NCI-H1417 (cell line): Measurements from ENCODE around the gene NRG3.
A peak's percentile ranks its signal among the peaks of the same experiment; 100 is the strongest.

Experiments used
- DNase-seq, 3 experiments: peaks; one replicate each; lab custom pipeline; 2025; lab: John Stamatoyannopoulos, UW

NRG3 gene

DNA sequence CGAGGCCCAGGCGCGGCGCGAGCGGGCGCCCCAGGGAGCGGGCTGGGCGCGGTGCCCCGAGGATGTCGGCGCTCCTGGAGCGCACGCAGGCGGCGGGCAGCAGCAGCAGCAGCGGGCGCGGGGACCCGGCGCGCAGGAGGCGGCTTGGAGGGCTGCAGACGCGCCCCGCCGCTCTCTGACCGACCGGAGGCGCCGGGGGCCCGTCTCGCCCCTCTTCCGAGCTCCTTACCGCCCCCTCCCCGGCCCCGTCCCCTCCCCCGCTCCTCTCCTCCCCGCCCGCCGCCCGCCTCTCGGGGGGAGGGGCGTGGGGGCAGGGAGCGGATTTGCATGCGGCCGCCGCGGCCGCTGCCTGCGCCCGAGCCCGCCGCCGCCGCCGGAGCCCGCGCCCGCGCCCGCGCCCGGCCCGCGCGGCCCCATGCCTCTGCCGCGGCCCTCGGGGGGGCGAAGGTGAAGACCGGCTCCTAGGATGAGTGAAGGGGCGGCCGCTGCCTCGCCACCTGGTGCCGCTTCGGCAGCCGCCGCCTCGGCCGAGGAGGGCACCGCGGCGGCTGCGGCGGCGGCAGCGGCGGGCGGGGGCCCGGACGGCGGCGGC, at the start of gene NRG3:
NRG3 (plus strand) TSS at position 320 of the 592 bp plus-strand sequence.
- no peak for DNase-seq

DNA sequence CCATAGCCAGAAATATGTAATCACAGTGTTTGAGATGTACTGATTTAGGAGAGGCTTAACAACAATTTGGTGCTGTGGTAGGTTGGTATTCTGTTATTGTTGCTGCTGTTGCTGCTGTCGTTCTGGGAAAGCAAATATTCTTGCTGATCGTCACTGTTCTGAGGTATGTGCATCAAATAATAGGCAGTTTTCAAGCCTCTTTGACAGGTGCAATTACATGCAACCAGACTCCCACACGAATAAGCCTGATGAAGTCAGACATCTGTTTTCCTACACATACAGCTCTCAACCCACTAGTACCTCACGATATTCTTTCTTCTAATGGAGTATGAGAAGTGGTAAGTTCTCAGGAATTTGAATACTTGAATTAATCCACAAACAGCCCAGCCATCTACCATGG, 46.7 kb upstream of the NRG3 start:
- DNase-seq = no peak

- no peak for DNase-seq
These were observed 43.9 kb upstream of the NRG3 start for GRCh38 chr10:81831060-81831459.

DNA sequence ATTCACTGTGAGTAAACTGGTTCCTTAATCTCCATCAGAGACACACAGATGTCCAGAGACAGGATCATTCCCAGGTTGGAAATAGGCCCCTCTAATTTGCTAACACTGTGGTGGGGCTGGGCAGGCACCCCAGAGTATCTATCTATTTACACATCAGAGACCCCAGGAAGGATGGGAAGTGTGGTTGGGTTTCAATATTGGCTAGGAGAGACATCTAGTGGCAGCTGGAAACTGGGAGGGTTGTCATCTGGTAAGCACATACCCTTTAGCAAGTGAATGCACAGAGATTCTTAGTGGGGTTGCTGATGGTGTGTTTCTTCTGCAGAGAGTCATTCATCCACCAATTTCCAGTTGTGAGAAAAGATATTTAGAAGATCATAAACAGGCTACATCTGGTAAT, 36.0 kb upstream of the NRG3 start:
- DNase-seq = no peak

- no peak for DNase-seq
These were observed 32.0 kb upstream of the NRG3 start for GRCh38 chr10:81843042-81843441.

DNA sequence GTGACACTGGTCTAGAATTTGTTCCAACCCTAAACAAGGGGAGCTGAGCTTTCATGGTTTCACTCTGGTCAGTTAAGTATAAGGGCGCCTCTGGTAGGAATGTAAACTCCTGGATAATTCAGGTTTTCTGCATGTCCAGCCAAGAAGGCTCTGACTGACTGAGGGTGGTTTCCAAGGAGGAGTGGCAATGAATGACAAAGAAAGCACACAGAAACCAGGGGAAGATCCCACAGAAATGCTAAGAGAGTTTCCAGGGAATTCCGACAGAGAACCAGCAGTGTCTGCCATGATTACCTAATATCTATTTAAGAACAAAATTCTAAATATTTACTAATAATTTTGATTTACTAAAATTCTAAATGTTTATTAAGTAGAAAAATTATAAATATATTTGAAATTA, 27.3 kb upstream of the NRG3 start:
- no peak for DNase-seq

DNA sequence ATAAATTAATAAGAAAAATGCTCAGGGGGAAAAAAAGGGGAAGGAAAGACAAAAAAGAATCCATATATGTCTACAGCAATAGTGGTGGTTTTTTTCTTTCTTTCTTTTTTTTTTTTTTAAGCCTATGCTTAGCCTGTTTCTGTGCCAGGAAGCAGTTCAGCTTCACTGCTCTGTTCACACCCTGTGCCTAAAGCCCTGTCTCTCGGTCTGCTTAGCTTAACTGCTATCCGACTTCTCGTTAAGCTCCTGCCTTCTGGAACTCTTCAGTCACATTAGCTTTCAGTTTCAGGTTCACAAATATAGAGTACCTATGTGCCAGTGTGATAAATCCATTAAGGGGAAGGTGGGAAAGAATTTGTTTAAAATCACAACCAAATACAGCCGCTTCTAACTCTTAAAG, 26.5 kb upstream of the NRG3 start:
- DNase-seq = no peak

- no peak for DNase-seq
These were observed 26.1 kb upstream of the NRG3 start for GRCh38 chr10:81848931-81849330.

DNA sequence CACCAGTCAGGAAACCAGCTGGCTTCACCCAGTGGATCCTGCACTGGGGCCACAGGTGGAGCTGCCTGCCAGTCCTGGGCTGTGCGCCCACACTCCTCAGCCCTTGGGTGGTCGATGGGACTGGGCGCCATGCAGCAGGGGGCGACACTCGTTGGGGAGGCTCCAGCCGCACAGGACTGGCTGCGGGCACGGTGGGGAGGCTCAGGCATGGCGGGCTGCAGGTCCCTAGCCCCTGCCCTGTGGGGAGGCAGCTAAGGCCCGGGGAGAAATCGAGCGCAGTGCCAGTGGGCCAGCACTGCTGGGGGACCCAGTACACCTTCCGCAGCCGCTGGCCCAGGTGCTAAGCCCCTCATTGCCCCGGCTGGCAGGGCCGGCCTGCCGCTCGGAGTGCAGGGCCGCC, 12.4 kb upstream of the NRG3 start:
- DNase-seq = no peak

- no peak for DNase-seq
These were observed 11.2 kb upstream of the NRG3 start for GRCh38 chr10:81863771-81864170.

DNA sequence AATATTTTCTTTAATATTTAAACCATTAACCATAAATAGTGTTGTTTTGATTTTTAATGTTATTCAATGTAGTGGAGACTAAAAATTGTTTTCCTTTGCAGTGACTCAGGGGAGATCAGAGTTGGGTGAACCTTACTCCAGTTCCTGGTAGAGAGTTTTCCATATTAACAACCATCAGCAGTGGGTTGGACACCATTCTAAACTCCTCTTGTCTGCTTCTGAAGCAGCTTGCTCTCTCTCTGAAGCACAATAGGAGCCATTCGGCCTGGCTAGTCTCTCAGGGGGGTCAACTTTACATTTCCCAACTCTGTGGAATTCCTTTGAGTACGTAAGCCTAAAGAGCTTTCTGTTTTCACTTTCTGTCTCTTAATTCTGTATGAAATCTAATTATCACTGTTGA, 9.4 kb upstream of the NRG3 start:
- no peak for DNase-seq

GRCh38 chr10:81866753-81867152, 8.2 kb upstream of the NRG3 start:
- no peak for DNase-seq

DNA sequence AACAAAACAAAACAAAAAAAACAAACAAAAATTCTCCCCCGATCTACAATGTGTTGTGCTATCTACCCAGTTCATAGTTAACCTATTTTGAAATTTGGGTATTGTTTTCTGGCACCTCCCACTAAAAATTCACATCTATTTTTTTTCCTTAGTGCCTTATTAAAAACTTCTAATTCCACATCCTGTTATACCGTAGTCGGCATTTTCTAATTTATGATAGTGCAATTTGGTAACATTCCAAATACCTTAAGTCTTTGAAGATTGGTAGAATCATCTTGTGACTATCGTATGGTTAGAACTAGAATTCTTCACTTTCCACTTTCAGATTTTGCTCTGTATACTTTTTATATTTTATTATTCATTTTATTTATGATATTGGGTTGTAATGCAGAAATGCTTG, 4.5 kb upstream of the NRG3 start:
- DNase-seq = no peak

GRCh38 chr10:81871558-81871957, 3.4 kb upstream of the NRG3 start:
- DNase-seq = no peak

- DNase-seq = no peak
These were observed 2.7 kb upstream of the NRG3 start for GRCh38 chr10:81872206-81872862.

GRCh38 chr10:81873231-81873931, 1.6 kb upstream of the NRG3 start:
- no peak for DNase-seq

DNA sequence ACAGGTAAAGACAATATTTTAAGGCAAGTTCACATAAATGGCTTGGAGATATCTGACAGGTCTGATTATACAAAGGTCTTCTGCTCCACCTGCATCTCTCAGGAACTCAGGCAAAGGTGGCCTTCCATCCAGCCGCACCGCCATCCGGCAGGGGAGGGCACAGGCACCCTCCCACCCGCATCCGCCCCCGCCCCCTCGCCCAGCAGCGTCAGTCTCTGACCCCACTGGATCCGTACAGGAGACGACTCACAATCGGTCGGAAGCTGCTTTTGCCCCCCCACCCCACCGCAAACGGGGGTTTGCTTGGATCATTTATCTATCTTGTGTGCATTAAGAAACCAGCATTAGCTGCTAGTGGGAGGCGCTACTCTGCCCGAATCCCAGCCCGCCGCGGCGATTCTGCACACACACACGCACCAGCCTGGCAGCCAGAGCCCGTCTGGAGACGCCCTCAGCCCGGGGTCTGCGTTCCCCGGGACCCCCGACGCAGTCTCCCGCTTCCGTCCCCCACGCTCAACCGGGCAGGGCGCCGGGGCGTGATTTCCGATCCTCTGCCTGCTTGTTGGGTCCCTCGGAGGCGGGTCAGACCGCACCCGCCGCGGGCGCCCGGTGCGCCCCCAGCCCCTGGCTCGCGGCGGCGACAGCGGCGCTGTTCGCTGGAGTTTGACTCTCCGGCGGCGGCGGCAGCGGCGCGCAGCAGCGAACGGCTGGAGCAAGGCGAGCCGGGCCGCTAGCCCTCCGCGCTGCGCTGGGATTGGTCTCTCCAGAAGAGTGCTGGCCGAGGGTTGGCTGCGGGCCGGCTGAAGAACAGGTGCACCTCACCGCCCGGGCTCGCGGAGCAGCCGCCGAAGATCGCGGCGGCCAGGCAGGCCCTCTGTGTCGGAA, 820 bp upstream of the NRG3 start:
- peak in 2 of 3 experiments; percentile 19 to 22 for DNase-seq

- DNase-seq = no peak
These were observed 666 bp downstream of the NRG3 start for GRCh38 chr10:81875467-81876252.

DNA sequence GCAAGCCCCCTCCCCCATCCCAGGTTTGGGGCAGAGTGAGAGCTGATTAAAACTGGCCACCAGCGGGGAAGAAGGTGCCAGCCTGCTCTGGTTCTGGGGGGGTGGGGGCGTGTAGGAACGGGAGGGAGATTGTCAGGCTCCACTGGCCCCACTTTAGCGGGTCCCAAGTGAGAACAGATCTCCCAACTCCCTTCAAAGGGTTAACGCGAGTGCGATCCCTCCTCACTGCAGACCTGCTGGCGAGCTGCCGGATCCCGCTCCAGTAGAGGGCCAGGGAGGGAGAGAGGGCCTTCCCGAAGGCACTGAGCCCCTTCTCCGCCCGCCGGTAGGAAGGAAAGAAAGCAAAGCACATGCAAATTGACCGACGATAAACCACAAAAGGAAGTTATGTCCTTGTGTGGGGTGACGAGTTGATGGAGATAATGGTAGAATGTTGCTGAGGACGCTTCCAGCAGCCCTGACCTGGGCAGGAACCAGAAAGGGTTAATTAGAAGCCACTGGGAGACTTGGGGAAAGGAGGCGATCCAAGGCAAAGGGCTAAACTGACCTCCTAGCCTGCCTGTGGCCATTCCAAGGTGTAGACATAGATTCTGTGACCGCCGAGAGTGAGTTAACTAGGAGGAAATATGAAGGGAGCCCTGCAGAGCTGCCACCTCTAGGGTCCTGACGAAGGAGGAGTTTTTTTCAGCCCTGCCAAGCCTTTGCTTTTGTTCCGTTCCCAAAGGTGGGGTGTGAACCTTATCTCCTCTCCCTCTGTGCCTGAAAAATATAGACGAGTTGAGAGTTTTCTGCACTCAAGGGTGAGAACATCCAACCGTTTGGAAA, 1.5 kb downstream of the NRG3 start:
- no peak for DNase-seq

- DNase-seq = no peak
These were observed 2.6 kb downstream of the NRG3 start for GRCh38 chr10:81877596-81877995.

DNA sequence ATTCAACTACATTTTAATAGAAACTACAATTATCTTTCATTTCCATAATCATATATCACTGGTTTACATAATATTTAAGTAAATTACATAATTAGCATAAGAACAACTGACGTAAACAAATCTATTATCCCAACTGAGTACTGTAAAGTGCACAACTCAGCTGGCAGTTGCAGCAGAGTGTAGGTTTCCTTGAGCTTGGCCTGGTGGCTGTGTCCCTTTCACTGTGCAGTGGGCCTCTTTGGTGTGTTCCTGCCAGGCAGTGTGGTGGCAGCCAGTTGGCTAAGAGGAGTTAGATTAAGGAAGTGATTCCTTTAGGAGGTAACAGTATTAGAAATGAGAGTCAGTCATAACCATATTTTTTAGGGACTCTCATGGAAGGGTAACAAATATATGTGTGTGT, 7.0 kb downstream of the NRG3 start:
- no peak for DNase-seq
